DMS79 (cell line): ENCODE results near the gene NEURL1B.

ENCODE experiments used
- DNase-seq: peaks from one replicate; lab custom pipeline; 2025; lab: John Stamatoyannopoulos, UW

NEURL1B gene

GRCh38 chr5:172610643-172611042 is 30.4 kb upstream of the NEURL1B start:
- no peak for DNase-seq

- DNase-seq = no peak
These were observed 29.1 kb upstream of the NEURL1B start for GRCh38 chr5:172611913-172612312.

DNA sequence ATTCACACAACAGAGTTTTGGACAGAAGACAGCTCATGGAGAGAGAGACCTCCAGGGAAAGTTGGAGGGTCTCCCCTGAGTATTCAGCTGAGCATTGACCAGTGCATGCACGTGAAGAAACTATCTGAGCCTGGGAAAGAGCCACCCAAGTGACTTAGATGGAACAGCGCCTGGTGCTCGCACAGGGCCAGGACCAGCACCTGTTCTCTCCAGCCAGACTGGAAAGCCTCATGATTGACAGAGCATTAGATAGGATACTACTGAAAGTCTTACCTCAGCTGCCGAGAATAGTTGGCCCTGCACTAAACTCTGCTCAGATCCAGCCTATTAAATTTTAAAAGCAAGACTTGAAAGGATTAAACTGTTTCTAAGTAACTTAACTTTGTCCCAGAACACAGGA is 28.3 kb upstream of the NEURL1B start:
- DNase-seq = no peak

DNA sequence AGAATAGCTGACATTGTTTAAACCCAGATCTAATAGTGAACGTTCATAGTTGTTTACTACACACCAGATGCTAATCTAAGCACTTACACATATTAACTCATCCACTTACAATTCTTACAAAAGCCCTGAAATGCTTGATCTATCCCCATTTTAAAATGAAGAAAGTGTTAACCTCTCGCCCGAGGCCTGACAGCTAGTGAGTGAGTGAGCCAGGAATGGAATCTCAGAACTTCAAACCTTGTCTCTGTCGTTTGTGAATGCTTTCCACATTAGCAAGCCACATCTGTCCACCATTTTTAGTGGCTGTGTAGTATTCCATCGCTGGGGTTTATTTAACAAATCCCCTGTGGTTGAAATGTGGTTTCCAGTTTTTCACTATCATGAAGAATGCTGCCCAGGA is 24.9 kb upstream of the NEURL1B start:
- no peak for DNase-seq

- DNase-seq = no peak
These were observed 24.3 kb upstream of the NEURL1B start for GRCh38 chr5:172616730-172617129.

- no peak for DNase-seq
These were observed 23.2 kb upstream of the NEURL1B start for GRCh38 chr5:172617817-172618216.

DNA sequence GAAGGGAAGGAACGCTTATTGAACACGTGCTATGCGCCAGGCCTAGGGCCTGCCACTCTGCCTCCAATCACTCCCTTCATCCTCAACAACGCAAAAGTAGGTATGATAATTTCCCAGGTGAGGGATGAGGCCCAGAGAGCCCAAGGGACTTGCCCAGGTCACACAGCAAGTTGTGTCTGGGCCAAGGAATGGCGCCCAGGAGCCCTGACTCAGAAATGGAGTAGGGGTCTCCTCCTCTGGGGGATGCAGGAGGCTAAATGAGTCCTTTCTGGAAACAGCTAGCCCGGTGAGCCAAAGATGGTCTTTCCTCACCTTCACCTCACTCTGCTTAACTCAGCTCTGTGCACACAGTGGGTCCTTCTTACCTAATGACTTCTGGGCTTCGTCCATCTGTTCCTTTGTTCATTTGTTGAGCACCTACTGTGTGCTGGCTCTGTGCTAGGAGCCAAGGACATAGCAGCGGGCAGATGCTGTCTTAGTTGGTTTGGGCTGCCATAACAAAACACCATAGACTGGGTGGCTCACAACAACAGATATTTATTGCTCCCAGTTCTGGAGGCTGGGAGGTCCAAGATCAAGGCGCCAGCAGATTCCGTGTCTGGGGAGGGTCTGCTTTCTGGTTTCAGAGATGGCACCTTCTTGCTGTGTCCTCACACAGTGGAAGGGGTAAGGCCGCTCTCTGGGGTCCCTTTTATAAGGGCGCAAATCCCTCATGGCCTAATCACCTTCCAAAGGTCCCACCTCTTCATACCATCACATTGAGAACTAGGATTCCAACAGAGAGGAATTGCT is 22.3 kb upstream of the NEURL1B start:
- DNase-seq = no peak

GRCh38 chr5:172620506-172620905 is 20.6 kb upstream of the NEURL1B start:
- no peak for DNase-seq

- DNase-seq = no peak
These were observed 18.7 kb upstream of the NEURL1B start for GRCh38 chr5:172622091-172623046.

- no peak for DNase-seq
These were observed 17.6 kb upstream of the NEURL1B start for GRCh38 chr5:172623313-172623980.

- DNase-seq = no peak
These were observed 16.7 kb upstream of the NEURL1B start for GRCh38 chr5:172624083-172624995.

DNA sequence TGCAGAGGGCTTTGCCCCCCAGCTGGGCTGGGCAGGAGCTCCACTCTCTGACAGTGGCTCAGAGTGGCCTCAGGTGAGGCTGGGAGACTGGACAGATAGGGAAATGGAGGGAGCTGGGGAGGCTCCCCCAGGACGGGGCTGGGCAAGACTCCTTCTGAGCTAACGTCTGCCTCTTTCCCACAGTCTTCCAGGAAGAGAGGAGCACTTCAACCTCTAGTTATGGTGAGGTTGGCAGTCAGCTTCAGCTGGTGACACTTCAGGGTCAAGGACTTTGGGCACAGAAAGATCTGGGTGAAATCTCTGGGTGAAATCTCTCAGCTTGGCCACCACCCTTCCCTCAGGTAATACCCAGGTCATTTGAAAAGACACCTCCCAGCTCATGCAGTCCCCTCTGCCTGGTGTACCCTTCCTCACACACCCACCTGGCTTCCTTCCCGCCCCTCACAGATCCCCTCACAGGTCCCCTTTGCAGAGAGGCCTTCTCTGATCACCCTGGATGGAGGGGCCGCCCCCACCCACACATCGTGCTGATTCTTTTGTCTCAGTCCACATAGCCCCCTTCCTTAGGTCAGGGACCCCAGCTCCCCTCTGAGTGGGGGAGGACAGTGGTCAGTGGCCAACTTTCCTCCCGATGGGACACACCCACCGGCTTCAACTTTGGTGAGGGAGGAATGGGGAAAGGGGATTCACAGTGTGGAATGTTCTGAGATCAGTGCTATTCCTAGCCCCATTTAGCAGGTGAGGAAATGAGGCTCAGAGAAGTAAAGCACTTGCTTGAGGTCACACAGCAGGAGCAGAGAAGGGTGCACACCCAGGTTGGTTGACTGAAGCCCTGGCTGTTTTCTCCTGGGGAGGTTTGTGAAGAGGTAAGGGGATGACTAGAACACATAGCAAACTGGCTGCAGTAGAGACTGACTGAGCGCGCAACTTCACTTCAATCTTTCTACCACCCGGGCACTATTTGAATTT is 15.8 kb upstream of the NEURL1B start:
- no peak for DNase-seq

DNA sequence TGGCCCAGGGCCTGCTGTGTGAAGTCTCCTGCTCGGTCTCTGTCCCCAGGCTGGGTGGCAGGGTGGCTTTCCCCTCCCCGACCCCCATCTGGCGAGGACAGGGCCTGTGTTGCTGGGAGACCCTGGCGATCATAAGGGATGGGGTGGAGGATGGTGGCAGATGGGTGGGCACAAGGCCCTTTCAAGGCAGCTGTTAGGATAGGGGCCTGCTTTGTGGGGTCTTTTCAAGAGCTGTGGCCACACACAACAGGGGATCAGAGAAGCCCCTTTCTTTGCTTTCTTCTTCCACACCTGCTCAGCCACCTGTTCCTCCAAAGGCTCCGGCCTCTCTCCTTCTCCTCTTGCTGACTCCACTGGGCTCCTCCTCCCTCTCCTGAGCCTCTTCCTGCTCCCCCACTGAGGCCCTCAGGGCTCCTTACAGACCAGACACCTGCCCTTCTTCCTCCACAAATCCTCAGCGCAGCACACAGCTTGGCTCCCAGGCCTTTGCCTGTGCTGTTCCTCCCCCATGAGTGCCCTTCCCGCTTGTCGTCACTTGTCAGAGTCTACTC is 15.0 kb upstream of the NEURL1B start:
- DNase-seq = no peak

DNA sequence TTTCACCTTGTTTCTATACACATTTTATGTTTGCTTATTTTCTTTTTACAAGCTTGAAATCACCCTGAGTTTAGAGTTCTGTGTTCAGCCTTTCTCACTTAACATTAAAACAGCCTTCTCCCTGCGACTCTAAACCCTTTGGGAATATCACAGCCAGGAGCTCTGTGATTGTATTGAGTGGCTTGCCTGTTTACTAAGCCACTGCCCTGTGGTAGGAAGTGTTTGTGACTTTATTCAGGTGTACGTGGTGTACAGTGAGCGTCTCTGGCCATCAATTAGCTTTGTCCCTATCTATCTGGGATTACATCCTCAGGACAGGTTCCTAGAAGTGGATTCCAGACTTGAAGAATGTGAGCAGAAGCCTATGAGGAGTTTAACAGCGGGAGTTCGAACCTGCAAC is 11.0 kb upstream of the NEURL1B start:
- no peak for DNase-seq

DNA sequence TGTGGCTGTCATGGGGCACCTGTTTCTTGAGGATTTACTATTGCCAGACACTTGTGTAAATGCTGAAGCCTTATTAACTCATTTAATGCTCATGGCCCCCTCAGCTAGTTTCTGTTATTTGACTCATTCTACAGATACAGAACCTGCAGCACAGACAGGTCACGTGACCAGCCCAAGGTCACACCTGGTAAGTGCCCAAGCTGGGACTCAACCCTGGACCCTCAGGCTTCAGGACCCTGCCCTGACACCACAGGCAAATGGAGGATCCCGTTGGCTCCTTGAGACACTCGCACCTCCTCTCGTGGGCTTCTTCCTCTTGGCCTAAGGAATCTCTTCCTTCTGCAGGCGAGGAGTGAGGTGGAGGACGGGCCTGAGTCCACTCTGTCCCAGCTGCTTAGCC is 10.6 kb upstream of the NEURL1B start:
- DNase-seq = no peak

DNA sequence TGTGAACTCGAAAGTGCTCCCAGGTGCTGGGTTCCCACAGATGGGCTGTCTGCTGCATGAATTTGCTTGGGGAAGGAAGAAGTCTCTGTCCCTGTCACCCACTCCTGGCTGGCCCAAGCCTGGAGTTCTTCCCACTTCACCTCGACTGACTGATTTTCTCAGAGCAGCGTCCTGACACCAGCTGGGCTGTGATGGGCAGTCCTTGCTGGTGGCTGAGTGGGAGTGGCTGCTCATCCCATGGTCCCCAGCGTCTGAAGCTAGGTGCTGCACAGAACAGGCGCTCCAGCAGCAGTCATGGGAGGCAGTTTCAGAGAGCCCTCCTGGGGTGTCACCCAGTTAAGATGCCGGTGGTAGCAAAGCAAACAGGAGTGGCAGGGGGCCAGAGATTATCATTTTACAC is 10.1 kb upstream of the NEURL1B start:
- no peak for DNase-seq

DNA sequence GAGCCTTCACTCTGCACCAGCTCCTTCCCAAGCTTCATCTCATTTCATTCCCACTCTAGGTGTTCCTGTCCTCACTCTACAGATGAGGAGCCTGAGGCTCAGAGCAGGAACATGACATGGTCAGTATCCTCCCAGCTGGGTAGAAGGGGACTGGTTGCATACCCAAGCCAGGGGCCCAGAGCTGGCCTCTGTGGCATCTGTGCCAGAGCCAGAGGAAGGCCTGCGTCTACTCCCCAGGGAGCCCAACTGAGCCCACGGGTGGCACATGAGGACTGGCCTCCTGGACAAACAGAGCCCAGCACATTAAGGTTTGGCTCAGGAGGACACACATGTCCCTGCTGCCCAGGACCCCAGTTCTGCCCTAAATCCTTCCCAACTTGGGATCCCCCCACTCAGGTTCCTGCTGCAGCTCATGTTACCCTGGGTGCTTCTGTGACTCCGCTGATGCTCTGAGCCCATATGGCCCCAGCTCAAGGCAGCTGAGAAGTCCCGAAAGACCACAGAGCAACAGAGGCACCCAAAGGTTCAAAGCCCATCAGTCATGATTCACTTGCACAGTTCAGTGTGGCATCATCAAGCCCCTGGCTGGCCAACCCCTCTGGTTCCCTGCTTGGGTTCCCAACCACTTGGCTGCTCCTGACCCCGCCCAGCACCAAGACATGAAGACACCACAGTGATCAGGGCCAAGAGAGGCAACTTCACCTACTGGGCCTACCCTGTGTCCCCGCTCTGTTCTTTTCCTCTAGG is 8.5 kb upstream of the NEURL1B start:
- DNase-seq = no peak

- DNase-seq = no peak
These were observed 7.6 kb upstream of the NEURL1B start for GRCh38 chr5:172633403-172633970.
